KMS-11 (cell line): ENCODE data around the gene PDHB.
A peak's percentile ranks its signal among the peaks of the same experiment; 100 is the strongest.

Experiments
- H2AFZ ChIP-seq: fragments of 200-600 bp; sonication (generic); 2 replicates; pipeline ENCODE4 v1.6.1; 2016; ENCODE audit warnings: antibody characterized with exemption, mixed run types, low read depth
- H3K27ac ChIP-seq: fragments of 200-600 bp; sonication (generic); 2 replicates; pipeline ENCODE4 v1.6.1; 2016; ENCODE audit warnings: mild to moderate bottlenecking, mixed run types
- H3K27me3 ChIP-seq: fragments of 200-600 bp; sonication (generic); 2 replicates; pipeline ENCODE4 v1.6.1; 2017; ENCODE audit warnings: mild to moderate bottlenecking, low read depth, mixed run types, moderate library complexity; ENCODE audit not compliant: insufficient read depth
- H3K36me3 ChIP-seq: fragments of 200-600 bp; sonication (generic); 2 replicates; pipeline ENCODE4 v1.6.1; 2017; ENCODE audit warnings: mild to moderate bottlenecking, mixed run types; ENCODE audit not compliant: insufficient read depth
- H3K4me1 ChIP-seq: fragments of 200-600 bp; sonication (generic); 2 replicates; pipeline ENCODE4 v1.6.1; 2016; ENCODE audit warnings: mild to moderate bottlenecking, low read depth, mixed run types; ENCODE audit not compliant: poor library complexity, severe bottlenecking
- H3K4me2 ChIP-seq: fragments of 200-600 bp; sonication (generic); 2 replicates; pipeline ENCODE4 v1.7.0; 2016; ENCODE audit warnings: mild to moderate bottlenecking, mixed run types
- H3K4me3 ChIP-seq: fragments of 200-600 bp; sonication (generic); IDR thresholded peaks from 2 replicates; pipeline ENCODE4 v1.6.1; 2017; ENCODE audit warnings: low read depth, low read length, mixed read lengths; ENCODE audit not compliant: insufficient read depth
- H3K79me2 ChIP-seq: fragments of 200-600 bp; sonication (generic); 2 replicates; pipeline ENCODE4 v1.6.1; 2016; ENCODE audit warnings: low read depth, mixed run types; ENCODE audit not compliant: insufficient read depth
- H3K9ac ChIP-seq: fragments of 200-600 bp; sonication (generic); 2 replicates; pipeline ENCODE4 v1.6.1; 2016; ENCODE audit warnings: mild to moderate bottlenecking, mixed run types
- H4K20me1 ChIP-seq: fragments of 200-600 bp; sonication (generic); 2 replicates; pipeline ENCODE4 v1.6.1; 2016; ENCODE audit warnings: mild to moderate bottlenecking, mixed run types; ENCODE audit not compliant: insufficient read depth
- TF ChIP-seq, protein P1 (sequence below): fragments of 200-600 bp; sonication (generic); conservative IDR thresholded peaks from 2 replicates; pipeline ENCODE4 v1.6.1; 2017; ENCODE audit warnings: low read depth, mild to moderate bottlenecking, antibody characterized with exemption, low read length, moderate library complexity, mixed read lengths

The PDHB gene

DNA sequence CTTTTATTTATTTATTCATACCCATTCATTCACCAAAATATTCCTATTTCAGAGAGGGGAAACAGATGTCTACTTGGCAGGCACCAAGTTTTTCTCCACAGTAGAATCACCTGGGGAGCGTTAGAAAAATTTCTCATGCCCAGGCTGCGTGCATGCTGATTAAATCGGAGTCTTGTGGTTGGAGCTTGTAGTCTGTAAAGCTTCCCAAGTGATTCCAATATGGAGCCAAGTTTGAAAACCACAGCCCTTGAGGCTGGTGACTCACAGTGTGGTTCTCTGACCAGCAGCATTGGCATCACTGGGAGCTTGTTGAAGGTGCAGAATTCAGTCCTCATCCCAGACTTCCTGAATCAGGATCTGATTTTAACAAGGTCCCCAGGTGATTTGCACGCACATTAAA lies 49.7 kb downstream of the PDHB start:
- H3K9ac ChIP-seq: no peak overlapping the region
- no peaks in the 10 kb centered on the region for H4K20me1 ChIP-seq
- H3K27ac ChIP-seq: peak overlapping the region; percentile 28; the same call in 1 of the 2 replicates
- H2AFZ ChIP-seq: no peak overlapping the region
- H3K4me3 ChIP-seq: no peak overlapping the region
- TF ChIP-seq, protein P1, sequence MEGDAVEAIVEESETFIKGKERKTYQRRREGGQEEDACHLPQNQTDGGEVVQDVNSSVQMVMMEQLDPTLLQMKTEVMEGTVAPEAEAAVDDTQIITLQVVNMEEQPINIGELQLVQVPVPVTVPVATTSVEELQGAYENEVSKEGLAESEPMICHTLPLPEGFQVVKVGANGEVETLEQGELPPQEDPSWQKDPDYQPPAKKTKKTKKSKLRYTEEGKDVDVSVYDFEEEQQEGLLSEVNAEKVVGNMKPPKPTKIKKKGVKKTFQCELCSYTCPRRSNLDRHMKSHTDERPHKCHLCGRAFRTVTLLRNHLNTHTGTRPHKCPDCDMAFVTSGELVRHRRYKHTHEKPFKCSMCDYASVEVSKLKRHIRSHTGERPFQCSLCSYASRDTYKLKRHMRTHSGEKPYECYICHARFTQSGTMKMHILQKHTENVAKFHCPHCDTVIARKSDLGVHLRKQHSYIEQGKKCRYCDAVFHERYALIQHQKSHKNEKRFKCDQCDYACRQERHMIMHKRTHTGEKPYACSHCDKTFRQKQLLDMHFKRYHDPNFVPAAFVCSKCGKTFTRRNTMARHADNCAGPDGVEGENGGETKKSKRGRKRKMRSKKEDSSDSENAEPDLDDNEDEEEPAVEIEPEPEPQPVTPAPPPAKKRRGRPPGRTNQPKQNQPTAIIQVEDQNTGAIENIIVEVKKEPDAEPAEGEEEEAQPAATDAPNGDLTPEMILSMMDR: no peak
- H3K27me3 ChIP-seq: no peaks in the 10 kb centered on the region
- peaks cover 22% of the 10 kb centered on the region for H3K4me1 ChIP-seq
- H3K4me2 ChIP-seq: peak overlapping the region; percentile 20; the same call in 1 of the 2 replicates
- no peaks in the 10 kb centered on the region for H3K36me3 ChIP-seq
- H3K79me2 ChIP-seq: no peaks in the 10 kb centered on the region

DNA sequence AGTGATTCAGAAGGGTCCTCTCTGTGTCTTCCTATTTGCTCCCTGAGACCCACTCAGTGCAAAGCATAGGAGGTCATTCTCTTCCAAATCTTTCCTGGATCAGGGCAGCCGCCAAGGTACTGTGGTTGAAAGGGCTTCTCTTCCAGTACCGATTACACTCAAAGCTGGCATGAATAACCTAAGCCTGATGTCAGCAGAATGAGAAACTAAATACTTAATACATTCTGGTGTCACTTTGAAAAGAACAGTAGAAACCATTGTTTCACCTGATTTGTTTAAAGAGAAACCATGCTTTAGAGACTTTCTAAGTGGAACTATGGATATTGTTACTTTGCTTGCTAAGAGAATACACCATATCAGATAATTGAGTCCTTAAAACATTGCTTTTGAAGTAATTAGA lies 50.2 kb downstream of the PDHB start:
- H3K4me2 ChIP-seq: peak overlapping the region; percentile 20; the same call in 1 of the 2 replicates
- no peaks in the 10 kb centered on the region for H3K27me3 ChIP-seq
- H3K4me1 ChIP-seq: peaks cover 22% of the 10 kb centered on the region
- H3K79me2 ChIP-seq: no peaks in the 10 kb centered on the region
- H4K20me1 ChIP-seq: no peaks in the 10 kb centered on the region
- H3K9ac ChIP-seq: no peak overlapping the region
- TF ChIP-seq, protein P1: no peak
- H3K27ac ChIP-seq: no peak overlapping the region
- H2AFZ ChIP-seq: no peak overlapping the region
- H3K4me3 ChIP-seq: no peak overlapping the region
- no peaks in the 10 kb centered on the region for H3K36me3 ChIP-seq

DNA sequence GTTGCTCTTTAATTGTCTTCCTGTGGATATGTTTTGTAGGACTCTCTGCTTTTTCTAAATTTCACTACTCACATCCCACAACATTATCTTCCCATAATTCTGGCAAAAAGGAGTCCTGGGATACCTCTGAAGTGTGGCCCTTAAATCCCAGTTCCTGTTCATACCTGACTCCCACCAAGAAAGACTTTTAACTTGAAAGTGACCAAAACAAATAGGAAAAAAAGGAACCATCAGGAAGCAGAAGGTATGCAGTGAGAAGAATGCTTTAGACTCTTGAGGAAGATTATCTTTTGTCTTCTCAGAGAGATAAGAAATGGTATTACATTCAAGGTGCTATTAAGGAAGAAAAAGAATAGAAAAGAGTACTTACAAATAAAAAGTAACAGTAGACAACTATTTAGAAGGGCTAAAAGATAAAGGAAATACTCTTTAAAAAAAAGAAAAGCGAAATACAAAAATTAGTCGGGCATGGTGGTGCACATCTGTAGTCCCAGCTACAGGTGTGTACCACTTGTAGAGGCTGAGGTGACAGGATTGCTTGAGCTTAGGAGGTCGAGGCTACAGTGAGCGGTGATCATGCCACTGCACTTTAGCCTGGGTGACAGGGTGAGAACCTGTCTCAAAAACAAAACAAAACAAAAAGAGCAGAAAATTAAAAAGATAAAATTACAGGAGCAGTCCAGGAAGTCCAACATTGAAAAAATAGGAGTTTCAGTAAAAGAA lies 54.1 kb downstream of the PDHB start:
- Histone ChIP-seq H3K36me3 (no peaks in the 10 kb centered on the region), H3K27ac (no peak overlapping the region), H3K79me2 (no peaks in the 10 kb centered on the region), H3K9ac (no peak overlapping the region), H2AFZ (no peak overlapping the region), H3K4me1 (peaks cover 16% of the 10 kb centered on the region), H3K4me2 (no peak overlapping the region), H4K20me1 (no peaks in the 10 kb centered on the region), H3K4me3 (no peak overlapping the region), H3K27me3 (no peaks in the 10 kb centered on the region)
- TF ChIP-seq, protein P1: no peak

DNA sequence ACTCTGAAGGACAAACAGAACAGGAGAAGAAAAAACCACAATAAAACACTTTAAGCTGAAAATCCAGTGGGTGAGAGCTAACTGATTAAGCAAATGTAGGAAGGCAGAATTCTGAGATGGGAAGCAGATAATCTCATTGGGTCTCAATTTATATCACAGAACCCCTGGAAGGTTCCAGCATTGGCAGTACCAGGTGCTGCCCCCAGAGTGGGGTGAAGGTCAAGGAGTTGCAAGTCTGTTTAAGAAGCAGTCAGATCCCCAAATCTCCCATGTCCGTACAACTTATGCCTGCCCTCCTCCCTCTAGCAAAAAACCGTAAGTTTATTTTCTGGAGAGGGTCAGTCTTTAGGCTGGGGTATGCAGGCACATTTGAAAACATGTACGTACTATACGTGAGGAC lies 55.9 kb downstream of the PDHB start:
- H3K27ac ChIP-seq: no peak overlapping the region
- H3K9ac ChIP-seq: no peak overlapping the region
- TF ChIP-seq, protein P1: no peak
- H4K20me1 ChIP-seq: no peaks in the 10 kb centered on the region
- H3K4me1 ChIP-seq: no peaks in the 10 kb centered on the region
- no peaks in the 10 kb centered on the region for H3K27me3 ChIP-seq
- H2AFZ ChIP-seq: no peak overlapping the region
- no peaks in the 10 kb centered on the region for H3K36me3 ChIP-seq
- no peak overlapping the region for H3K4me2 ChIP-seq
- H3K79me2 ChIP-seq: no peaks in the 10 kb centered on the region
- H3K4me3 ChIP-seq: no peak overlapping the region
